OCI-M1 (cell line): ENCODE results near the gene TPM2.

ENCODE experiments used
- DNase-seq: peaks from one replicate; lab custom pipeline; 2025; lab: John Stamatoyannopoulos, UW

TPM2 gene

DNA sequence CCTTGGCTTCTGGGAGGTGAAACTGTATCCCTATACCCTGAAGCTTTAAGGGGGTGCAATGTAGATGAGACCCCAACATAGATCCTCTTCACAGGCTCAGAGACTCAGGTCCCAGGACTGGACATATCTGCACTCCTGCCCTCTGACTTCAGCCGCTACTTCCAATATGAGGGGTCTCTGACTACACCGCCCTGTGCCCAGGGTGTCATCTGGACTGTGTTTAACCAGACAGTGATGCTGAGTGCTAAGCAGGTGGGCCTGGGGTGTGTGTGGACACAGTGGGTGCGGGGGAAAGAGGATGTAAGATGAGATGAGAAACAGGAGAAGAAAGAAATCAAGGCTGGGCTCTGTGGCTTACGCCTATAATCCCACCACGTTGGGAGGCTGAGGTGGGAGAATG lies 10.6 kb downstream of the TPM2 start:
- DNase-seq, result no peak

DNA sequence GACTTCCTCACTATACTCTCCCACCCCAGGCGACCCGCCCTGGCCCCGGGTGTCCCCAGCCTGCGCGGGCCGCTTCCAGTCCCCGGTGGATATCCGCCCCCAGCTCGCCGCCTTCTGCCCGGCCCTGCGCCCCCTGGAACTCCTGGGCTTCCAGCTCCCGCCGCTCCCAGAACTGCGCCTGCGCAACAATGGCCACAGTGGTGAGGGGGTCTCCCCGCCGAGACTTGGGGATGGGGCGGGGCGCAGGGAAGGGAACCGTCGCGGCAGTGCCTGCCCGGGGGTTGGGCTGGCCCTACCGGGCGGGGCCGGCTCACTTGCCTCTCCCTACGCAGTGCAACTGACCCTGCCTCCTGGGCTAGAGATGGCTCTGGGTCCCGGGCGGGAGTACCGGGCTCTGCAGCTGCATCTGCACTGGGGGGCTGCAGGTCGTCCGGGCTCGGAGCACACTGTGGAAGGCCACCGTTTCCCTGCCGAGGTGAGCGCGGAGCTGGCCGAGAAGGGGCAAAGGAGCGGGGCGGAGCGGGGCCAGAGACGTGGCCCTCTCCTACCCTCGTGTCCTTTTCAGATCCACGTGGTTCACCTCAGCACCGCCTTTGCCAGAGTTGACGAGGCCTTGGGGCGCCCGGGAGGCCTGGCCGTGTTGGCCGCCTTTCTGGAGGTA lies 13.9 kb downstream of the TPM2 start:
- no peak for DNase-seq

DNA sequence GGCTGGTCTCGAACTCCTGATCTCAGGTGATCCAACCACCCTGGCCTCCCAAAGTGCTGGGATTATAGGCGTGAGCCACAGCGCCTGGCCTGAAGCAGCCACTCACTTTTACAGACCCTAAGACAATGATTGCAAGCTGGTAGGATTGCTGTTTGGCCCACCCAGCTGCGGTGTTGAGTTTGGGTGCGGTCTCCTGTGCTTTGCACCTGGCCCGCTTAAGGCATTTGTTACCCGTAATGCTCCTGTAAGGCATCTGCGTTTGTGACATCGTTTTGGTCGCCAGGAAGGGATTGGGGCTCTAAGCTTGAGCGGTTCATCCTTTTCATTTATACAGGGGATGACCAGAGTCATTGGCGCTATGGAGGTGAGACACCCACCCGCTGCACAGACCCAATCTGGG lies 14.5 kb downstream of the TPM2 start:
- DNase-seq, result no peak

DNA sequence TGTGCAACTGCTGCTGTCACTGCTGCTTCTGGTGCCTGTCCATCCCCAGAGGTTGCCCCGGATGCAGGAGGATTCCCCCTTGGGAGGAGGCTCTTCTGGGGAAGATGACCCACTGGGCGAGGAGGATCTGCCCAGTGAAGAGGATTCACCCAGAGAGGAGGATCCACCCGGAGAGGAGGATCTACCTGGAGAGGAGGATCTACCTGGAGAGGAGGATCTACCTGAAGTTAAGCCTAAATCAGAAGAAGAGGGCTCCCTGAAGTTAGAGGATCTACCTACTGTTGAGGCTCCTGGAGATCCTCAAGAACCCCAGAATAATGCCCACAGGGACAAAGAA lies 15.7 kb downstream of the TPM2 start:
- no peak for DNase-seq

DNA sequence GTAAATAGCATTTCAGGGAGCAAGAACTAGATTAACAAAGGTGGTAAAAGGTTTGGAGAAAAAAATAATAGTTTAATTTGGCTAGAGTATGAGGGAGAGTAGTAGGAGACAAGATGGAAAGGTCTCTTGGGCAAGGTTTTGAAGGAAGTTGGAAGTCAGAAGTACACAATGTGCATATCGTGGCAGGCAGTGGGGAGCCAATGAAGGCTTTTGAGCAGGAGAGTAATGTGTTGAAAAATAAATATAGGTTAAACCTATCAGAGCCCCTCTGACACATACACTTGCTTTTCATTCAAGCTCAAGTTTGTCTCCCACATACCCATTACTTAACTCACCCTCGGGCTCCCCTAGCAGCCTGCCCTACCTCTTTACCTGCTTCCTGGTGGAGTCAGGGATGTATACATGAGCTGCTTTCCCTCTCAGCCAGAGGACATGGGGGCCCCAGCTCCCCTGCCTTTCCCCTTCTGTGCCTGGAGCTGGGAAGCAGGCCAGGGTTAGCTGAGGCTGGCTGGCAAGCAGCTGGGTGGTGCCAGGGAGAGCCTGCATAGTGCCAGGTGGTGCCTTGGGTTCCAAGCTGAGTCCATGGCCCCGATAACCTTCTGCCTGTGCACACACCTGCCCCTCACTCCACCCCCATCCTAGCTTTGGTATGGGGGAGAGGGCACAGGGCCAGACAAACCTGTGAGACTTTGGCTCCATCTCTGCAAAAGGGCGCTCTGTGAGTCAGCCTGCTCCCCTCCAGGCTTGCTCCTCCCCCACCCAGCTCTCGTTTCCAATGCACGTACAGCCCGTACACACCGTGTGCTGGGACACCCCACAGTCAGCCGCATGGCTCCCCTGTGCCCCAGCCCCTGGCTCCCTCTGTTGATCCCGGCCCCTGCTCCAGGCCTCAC lies 16.3 kb downstream of the TPM2 start, which contains the start of gene CA9:
Gene CA9, plus strand, starts transcription at position 797 of the 893 bp plus-strand sequence. Its CDS starts 32 bp downstream, at position 829.
- no peak for DNase-seq

DNA sequence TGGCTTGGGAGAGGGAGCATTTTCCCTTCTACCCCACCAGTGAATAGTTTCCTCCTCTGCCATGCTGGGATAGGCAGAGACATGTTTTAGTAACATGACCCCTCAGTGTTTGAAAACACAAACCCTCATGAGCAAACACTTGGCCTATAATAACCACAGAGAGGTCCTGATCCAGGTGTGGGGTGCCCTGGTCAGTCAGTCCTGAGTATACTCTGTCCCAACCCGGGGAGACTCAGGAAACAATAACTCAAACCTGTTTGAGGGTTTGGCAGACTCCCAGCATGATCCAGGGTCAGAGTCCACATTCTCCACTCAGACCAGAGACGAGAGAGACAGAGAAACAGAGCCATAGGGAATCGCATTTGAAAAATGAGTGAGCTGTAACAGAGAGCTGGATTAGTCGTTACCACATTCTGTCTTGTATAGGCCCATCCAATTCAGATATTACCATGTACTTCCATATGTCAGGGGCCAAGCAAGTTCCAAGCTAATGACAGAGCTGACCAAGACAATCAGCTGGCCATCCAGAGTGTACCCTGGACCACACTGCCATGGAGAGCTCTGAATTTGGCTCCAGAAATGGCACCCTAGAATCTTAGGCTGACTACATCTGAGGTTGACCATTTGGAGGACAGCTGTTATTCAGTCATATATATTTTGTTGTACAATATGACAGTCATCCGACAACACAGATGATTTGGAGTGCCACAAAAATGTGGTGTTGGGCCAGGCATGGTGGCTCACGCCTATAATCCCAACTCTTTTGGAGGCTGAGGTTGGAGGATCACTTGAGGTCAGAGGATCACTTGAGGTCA lies 20.2 kb downstream of the TPM2 start:
- DNase-seq, result no peak

DNA sequence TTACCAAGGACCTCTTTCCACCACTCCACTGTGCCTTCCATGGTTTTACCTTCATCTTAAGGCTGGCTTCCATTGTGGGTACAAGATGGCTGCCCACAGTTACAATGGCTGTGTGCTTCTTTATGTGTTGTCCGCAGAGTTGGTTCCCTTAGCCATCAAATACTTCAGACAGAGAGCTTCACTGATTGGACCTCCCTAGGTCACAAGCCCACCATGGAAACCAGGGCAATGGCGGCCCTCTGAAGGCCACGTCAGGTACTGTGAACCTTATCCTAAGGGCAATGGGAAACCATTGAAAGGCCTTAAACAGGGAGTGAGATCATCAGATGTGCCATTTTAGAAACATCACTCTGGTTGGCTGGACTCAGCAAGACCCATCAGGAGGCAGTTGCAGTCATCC lies 21.8 kb downstream of the TPM2 start:
- no peak for DNase-seq

DNA sequence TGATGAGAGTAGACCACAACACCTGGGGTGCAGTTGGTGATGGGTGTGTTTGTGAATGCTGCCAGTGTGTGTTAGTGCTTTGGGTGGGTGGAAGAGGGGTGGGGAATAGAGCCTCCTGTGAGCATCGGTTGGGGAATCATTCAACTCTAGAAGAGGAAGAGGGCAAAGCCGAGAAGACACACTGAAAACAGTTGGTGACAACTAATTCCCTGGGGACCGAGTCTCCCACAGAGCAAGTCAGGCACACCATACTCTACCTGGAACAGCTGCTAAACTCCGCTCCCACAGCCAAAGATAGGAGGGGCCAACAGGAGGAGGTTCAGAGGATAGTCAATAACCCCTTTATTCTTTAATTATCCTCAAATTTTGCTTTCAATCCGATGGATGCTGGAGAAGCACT lies 23.2 kb downstream of the TPM2 start:
- DNase-seq, result no peak

DNA sequence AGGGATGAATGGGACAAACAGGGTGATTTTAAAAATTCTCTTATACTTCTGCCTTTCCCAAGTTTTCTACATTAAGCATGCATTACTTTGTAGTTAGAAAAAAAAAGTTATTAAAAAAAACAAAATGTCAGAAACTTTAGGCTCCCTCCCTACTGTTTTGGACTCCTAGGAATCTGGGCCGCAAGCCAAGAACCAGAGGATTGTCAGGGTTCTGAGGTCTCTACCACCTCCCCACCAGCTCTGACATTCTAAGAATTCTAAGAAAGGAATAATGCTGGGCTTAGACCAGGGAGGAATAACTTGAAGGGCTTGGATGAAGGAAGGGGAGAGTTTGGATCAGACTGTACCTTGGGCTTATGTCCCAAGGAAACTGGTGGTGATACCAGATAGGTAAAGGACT lies 23.7 kb downstream of the TPM2 start:
- DNase-seq, result no peak

DNA sequence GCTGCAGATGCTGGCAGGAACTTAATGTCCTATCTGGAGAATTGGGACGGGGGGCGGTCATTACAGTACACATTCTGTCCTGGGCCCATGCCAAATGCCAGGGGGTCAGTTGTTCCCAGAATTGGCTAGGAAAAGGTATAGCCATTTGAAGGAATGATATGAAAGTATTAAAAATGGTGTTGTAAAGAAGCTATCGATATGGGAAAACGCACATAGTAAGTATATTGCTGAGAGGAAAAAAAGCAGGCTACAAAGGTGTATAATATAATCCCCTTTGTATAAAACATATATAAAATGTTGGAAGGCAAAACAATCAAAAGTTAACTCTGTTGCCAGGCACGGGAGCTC lies 24.3 kb downstream of the TPM2 start:
- DNase-seq, result no peak

DNA sequence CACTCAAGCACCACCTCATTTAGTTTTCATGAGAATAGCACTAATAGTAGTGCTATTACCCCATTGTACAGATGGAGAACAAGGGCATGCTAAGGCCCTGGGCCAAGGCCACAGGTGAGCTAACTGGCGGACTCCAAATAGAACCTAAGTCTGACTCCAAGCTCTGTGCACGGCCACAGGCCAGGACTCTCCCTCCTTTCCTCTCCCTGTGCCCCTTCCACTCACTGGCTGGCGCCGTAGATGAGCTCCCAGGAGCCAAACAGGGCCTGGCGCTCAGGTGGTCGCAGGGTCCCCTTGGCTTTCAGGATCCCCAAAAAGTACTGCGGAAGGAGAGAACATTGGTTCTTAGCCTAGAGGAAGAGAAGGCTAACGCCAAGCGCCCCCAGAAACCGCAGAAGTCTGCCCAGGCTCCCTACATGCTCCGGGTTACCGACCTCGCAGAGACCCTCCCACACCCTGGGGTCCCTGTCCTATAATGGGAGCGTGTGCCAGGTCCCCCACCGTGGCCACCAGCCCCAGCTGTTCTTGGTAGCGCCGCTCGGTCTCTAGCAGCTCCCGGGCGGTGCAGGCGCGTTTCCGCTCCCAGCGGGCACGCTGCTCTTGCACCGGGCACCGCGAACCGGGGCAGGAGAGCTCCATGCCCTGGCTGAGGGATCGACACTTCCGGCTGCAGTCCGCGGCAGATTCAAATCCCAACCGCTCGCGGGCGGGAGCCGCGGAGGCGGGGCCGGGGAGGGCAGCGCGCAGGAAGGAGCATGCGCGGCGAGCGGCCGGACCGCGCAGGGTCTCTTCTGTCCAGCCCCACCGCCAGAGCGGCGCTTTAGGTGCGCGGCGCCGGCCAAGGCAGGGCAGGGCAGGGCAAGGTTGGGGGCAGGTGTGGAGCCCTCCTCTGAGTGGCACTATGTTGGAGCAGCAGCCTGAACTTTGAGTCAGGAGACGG lies 24.9 kb downstream of the TPM2 start, which contains the start of gene ARHGEF39:
Gene ARHGEF39, minus strand, starts transcription at position 665 of the 940 bp plus-strand sequence. Its CDS starts 26 bp downstream, at position 639.
- DNase-seq, result peak; percentile 91

DNA sequence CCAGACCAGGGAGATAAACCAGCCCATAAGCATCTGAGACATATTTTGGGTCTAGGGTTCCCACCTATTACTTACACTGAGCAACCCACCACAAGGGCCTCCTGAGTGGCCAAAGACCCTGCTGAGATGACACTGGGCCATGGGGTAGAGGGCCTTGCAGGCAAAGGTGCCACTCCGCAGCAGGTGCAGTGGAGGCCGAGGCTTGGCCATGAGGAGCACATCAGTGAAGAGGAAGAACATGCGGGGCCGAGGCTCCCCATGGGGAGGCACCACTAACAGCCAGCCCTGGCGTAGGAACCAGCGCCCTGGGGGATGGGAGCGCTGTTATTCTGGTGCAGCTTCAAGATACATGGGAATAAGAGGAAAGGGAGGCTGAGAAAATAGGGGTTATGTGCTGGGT lies 27.3 kb downstream of the TPM2 start:
- no peak for DNase-seq

DNA sequence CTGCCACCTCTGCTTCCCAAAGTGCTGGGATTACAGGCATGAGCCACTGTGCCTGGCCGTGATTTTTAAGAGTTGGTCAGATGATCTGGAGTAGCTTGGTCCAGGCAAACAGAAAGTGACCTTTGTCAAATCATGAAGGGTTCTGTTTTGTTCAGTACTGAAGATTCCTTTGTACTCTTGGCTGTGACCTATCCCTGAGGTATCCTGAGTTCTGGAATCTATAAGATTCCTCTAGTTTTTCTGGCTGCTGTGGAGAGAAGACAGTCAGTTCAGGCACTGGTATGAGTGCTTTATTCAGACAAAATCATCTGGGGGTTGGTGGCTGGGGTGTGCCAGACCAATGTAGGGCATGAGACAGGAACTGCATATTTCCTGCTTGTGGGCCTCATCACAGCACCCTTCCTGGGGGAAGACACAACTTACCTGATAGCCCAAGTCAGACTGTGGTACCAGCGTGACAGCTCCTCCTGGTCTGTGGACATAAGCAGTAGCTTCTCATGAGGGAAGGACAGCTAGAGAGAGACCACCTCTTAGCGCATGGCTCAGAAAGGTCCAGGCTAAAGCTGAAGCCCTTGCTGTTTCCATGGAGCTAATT lies 27.9 kb downstream of the TPM2 start:
- no peak for DNase-seq

DNA sequence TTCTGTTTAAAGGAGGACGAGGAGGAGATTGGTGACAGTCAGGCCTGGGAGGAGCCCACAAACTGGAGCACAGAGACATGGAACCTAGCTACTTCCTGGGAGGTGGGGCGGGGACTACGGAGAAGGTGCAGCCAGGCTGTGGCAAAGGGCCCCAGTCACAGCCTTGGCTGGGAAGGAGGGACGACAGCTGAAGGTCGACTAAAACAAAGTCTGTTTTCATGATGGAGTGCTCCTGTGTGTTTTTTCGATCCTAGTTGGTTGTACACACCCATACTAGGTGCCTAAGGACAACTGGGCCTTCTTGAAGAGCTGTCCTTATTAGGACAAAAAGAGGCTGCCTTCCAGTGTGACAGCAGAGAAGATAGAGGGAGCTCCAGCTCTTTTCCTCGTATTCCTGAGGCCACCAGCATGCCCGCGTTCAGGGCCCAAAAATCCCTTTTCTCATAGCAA lies 28.7 kb downstream of the TPM2 start:
- DNase-seq, result peak; percentile 33

DNA sequence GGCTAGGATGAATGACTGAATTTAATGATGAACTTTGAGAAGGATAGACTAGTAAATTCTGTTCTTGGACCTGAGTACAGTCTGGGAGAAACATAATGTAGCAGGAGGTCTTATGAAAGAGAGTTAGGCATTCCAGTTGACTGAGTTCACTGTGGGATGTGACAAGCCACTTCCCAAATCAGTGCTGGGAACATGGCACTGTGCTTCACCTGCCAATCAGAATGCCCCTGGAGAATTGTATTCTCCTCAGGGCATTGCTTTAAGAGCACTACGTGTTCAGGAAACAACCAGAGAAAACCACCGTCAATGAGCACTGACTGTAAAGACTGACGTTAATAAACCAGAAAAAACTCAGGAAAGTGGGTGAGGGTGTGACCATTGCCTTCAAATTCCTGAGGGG lies 30.4 kb downstream of the TPM2 start:
- DNase-seq, result no peak

DNA sequence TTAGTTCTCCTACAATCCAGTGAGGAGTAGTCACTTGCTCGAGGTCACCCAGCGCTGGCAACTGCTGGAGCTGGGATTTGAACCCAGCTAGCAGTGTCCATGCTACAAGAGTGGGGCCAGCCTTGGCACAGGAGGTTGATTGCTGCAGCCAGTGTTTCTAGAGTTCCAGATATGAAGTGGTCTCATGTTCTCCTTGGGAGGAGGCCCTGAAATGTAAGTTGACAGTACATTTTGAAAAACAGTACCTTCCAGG lies 30.8 kb downstream of the TPM2 start:
- peak; percentile 76 for DNase-seq

DNA sequence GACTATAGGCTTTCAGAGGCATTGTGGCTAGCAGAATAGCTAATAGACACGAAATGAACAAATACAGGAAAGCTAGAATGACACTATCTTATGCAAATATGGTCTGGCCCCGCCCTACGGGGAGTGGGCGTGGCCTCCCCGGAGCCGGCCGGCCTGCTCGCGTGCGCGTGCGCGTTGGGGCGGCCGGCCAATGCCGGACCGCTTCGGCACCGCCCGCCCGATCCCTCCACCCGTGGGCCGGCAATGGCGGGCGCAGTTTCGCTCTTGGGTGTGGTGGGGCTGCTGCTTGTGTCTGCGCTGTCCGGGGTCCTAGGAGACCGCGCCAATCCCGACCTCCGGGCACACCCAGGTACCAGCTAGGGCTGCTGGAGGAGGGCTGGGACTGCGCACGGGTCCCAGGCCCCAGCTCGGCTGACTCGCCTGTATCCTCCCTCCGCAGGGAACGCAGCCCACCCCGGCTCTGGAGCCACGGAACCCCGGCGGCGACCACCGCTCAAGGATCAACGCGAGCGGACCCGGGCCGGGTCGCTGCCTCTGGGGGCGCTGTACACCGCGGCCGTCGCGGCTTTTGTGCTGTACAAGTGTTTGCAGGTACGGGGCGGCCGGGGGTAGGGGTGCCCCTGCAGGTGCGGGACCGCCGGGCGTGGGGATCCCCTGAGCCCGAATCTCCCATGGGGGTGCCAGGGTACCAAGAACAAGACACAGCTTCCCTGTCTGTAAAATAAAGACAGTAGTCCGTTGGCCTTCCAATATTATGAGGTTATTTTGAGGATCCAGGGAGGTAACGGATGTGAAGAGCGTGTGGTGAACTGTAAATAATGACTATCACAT lies 31.4 kb downstream of the TPM2 start, which contains the start of gene CCDC107:
Gene CCDC107, plus strand, starts transcription at position 156 of the 831 bp plus-strand sequence. Its CDS starts 88 bp downstream, at position 244.
- peak; percentile 92 for DNase-seq

DNA sequence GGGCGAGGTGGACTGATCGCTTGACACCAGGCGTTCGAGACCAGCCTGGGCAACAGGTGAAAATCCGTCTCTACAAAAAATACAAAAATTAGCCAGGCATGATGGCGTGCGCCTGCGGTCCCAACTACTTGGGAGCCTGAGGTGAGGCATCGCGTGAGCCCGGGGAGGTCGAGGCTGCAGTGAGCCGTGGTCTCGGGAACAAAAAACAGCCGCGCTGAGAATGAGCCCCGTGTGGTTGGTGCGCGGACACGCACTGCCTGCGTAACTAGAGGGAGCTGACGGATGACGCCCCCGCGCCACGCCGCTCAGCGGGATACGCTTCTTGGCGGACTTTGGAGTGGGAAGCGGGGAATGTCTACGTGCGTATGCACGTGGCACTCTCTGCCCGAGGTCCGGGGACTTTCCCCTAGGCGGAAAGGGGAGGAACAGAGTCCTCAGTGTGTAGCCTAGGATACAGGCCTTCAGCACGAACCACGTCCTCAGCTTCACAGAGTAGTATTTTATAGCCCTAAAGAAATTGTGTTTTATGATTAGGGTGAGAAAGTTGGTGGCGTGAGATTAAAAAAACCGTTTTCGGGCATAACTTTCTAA lies 32.1 kb downstream of the TPM2 start, which contains the start of gene RMRP:
Gene RMRP, minus strand, starts transcription at position 474 of the 591 bp plus-strand sequence.
- peak; percentile 99 for DNase-seq

DNA sequence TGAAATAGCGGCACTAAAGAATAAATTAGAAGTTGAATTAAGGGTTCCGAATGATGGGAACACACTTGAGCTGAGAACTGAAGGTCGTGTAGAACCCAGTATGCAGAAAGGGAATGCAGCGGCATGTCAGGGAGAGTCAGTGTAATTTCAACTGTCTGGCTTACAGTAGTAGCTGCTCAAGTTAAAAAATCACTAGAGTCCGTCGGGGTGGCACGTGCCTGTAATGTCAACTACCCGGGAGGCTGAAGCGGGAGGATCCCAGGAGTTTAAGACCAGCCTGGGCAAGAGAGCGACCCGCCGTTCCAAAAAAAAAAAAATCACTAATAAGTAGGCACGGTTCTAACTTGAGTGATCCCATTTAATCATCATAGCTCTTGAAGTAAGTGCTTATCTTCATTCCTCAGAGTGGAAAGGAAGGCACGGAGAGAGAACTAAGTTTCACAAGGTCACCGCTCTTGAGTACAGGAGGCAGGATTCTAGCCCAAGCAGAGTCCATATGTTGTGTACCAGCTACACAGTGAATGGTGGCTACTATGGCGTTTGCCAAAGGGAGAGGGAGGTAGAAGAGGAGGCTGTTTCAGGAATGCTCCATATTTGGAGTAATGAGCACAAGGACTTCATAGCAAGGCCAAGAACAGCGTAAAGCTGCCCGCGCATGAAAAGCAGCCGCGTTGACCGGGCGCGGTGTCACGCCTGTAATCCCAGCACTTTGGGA lies 32.7 kb downstream of the TPM2 start:
- no peak for DNase-seq
